GM18909 (cell line): ENCODE results near the gene NCKAP5.

Experiments
- ATAC-seq: cut with Tn5 transposase; IDR thresholded peaks from one replicate; pipeline ENCODE4 v1.9.1; 2021; ENCODE audit warnings: mild to moderate bottlenecking; ENCODE audit not compliant: unreplicated experiment, poor library complexity

NCKAP5 gene

DNA sequence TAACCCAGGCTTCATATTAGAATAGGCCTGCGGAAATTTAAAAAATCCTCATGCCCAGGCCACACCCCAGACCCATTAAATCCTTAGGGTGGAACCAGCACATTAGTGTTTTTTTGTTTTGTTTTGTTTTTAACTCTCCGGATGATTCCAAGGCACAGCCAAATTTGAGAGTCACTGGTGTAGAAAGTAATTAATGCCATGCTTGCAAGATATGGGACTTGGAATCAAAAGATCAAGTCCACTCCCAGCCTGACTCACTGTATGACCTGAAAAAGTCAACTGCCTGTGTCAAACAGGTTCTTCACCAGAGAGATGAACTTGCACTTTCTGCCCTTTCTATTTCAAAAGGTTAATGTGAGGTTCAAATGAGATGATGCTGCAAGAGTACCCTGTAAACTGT lies 588.0 kb downstream of the NCKAP5 start:
- ATAC-seq, result no peak

GRCh38 chr2:132979339-132980093 lies 588.7 kb downstream of the NCKAP5 start:
- ATAC-seq, result peak; percentile 65

- ATAC-seq, result peak; percentile 48
Observed at GRCh38 chr2:132978840-132979239, 589.4 kb downstream of the NCKAP5 start.

- ATAC-seq, result no peak
Observed at GRCh38 chr2:132977812-132978529, 590.3 kb downstream of the NCKAP5 start.

GRCh38 chr2:132975193-132976105 lies 592.8 kb downstream of the NCKAP5 start:
- peak; percentile 37 for ATAC-seq

DNA sequence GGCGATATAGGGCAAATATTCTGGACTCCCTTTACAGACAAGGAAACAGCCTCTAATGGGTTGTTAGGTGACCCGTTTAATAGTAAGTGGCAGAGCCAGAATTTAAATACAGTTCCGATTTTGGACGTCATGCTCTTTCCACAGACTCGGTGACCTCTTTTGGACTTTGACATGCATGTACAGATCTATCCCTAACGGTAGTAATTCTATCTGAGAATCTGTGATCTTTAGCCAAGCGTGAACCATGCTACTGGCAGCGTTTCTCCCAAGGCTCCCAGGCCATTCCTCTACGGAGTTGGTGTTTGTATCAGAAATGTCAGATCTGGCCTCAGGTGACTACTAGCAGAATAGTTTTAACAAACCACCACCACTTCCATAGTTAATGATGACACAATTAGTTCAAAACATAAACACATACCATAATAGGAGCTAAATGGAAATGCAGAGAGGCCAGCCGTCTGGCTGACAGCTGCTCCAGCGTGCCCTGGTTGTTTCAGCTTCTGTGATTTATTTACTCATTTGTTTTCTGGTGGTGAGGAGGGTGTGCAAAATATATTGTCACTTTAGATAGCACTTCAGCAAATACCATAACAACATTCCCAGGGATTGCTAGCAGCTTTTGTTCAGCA lies 593.7 kb downstream of the NCKAP5 start:
- ATAC-seq, result no peak

DNA sequence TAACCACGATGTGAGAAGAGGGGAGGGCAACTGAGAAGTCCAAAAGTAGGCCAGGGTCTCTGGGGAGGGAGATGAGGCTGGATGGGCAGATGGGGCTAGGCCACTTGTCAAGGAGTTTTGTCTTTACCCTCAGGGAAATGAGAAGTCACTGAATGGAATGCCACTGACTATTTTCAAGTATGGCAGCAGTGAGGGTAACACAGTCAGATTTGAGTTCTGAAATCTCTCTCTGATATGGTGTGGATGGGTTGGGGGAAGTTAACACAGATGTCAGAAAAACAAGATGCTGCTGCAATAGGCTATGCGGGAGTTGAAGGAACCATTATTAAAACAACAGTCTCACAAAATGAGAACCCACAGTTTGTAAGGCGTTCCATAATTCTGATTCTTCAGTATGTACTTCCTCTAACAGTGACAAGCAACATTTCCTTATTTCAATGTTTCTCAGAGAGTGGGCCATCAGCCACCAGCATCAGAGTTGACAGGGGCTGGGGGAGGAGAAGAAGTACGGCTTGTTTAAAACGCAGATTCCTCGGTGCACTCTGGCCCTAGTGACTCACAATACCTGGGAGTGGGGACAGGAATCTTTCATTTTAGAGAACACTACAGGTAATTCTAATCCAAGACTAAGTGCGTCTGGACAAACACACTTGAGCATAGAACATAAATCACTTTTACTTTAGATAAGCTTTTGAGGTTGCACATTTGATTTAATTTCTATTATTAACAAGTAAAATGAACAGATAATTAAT lies 596.8 kb downstream of the NCKAP5 start:
- ATAC-seq, result no peak

GRCh38 chr2:132969371-132969985 lies 598.8 kb downstream of the NCKAP5 start:
- ATAC-seq, result no peak

GRCh38 chr2:132965460-132965859 lies 602.8 kb downstream of the NCKAP5 start:
- ATAC-seq, result no peak

- no peak for ATAC-seq
Observed at GRCh38 chr2:132963161-132963560, 605.1 kb downstream of the NCKAP5 start.

DNA sequence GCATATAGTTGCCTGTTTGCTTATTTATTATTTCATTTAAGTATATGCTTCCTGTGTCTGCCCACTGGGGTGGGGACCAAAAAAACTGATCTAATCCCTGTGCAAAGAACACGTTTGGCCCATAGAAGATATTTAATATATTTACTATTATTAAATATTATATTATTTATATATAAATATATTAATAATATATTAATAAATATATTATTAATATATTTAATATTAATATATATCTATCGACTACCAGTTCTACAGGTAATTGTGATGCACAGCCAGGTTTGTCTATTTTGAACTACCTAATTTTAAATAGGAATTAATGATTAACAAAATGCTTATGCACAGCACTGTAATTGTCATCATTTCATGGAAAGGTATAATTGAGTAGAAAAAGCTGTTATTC lies 609.4 kb downstream of the NCKAP5 start:
- ATAC-seq, result no peak

DNA sequence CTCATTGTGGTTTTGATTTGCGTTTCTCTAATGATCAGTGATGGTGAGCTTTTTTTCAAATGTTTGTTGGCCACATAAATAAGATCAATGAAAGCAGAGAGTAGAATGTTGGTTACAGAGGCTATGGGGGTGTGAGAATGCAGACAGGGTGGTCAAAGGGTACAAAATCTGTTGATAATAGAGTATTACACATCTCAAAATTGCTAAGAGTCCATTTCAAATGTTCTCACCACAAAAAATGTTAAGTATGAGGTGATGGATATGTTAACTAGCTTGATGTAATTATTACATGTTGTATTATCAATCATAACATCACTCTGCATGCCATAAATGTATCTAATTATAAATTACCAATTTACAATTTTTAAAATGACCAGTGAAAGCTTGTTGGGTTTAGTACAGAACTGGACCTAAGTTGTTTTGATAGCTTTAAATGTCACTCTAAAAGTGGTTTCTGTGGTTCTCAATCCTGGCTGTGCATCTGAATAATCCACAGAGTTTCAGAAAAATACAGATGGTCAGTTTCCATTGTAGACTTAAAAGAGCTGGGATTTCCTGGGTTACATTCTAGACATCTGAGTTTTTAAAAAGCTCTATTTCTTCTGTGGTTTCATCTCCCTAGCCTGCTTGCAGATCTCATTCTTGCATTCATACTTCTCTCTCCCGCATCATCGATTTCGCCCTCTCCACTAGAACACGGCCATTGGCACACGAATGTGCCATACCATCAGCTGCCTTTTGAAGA lies 612.2 kb downstream of the NCKAP5 start:
- no peak for ATAC-seq

DNA sequence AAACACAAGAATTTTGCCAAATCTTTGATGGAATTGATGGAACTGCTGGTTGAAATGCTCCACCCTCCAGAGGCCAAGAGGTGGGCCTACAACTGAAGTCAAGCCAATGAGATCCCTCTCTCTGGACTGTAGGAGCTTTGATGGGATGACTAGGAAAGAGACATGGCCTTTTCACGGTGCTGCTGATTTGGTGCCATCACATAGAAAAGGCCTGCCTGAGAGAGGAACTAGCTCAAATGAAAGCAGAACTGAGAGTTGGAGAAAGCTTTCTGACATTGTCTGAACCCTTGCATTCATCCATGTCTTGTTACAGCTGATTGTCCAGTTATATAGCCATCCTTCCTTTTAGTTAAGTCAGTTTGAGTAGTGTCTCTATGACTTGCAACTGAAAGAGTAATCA lies 614.5 kb downstream of the NCKAP5 start:
- ATAC-seq, result peak; percentile 89

DNA sequence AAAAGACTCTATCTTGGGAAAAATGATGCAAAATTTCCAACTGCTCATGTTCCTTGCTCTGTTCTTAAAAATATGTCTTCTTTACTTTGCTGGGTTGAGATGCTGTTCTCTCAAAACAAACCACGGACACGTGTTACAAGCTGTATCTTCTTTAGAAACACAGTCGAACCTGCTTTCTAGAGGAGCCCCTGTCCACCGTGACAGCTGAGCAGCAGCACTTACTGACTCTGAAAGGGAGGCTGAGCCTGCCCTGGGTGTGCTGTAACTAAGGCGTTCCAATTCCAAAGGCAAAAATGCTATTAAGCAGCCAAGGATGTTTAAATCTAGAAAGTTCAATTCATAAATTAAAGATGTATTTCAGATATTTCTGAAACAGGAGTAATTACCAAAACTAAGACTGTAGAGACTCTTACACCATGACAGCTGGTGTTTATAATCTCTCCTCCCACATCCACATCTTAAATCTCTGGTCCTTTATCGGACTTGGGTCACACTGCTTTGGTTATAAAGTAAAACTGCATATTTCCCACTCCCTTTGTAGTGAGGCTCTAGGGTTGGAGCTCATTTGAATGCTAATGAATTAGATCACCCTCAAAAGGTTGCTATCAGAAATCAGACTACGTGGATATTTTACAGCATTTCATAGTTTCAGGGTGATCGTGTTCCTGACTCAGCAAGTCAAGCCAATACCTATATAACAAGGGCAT lies 617.1 kb downstream of the NCKAP5 start:
- no peak for ATAC-seq

GRCh38 chr2:132949108-132949507 lies 619.2 kb downstream of the NCKAP5 start:
- ATAC-seq, result no peak

GRCh38 chr2:132948211-132948610 lies 620.1 kb downstream of the NCKAP5 start:
- no peak for ATAC-seq

- no peak for ATAC-seq
Observed at GRCh38 chr2:132943829-132944228, 624.4 kb downstream of the NCKAP5 start.
